ENCODE measurements around the gene MIOX. TPM values are rescaled to one million over a fixed set of nuclear protein-coding genes. Genes with fewer than 3 reads are reported as not detected.

Gene MIOX
- total RNA-seq, 1 experiment from 2014 or later: 0.39 TPM

GRCh38 chr22:50503475-50504145 lies 17.0 kb downstream of the MIOX start:
- 0 out of 4 replicates have a peak, but pooled peaks cover 0 to 8% of the 10 kb centered on the region in 2 experiments for H3K36me3 ChIP-seq (ENCODE audit: control insufficient read depth in 1 of 2, insufficient read depth in 2 of 2, low read length in 2 of 2)
- no peaks in the 10 kb centered on the region for H3K9me2 ChIP-seq (ENCODE audit: insufficient read depth)
- no peaks in the 10 kb centered on the region for H4K20me1 ChIP-seq (ENCODE audit: insufficient read depth)
- no TSS peak for BruUV-seq (replicated peaks)
- ChIA-PET RAD21 (ENCODE audit: low non-redundant PET in 1 of 2, low total read pairs in 2 of 2, uncharacterized antibody in 2 of 2, unreplicated experiment in 2 of 2) (no interaction called here), POLR2A (no interaction called here), CTCF (interaction anchor here (0.6 kb wide), 1 partner anchor 78 kb away, joined by 3 read pairs; no protein-coding TSS in a partner anchor)
- H3K27me3 ChIP-seq (ENCODE audit: insufficient read depth, low read length): no peaks in the 10 kb centered on the region
- H3K4me3 ChIP-seq (replicated peaks in 1 of 2; ENCODE audit: low read depth in 1 of 2, low read length in 2 of 2): no peak overlapping the region
- intact Hi-C loops (cut with micrococcal nuclease): no loop called here
- no peak overlapping the region for H3K9ac ChIP-seq (ENCODE audit: low read length)
- DNase-seq (ENCODE audit: low read depth, low spot score) (no peak), ATAC-seq (no peak)
- H2AFZ ChIP-seq (ENCODE audit: low read depth, low read length, poor library complexity, severe bottlenecking): no peak overlapping the region
- TF ChIP-seq, protein P1, sequence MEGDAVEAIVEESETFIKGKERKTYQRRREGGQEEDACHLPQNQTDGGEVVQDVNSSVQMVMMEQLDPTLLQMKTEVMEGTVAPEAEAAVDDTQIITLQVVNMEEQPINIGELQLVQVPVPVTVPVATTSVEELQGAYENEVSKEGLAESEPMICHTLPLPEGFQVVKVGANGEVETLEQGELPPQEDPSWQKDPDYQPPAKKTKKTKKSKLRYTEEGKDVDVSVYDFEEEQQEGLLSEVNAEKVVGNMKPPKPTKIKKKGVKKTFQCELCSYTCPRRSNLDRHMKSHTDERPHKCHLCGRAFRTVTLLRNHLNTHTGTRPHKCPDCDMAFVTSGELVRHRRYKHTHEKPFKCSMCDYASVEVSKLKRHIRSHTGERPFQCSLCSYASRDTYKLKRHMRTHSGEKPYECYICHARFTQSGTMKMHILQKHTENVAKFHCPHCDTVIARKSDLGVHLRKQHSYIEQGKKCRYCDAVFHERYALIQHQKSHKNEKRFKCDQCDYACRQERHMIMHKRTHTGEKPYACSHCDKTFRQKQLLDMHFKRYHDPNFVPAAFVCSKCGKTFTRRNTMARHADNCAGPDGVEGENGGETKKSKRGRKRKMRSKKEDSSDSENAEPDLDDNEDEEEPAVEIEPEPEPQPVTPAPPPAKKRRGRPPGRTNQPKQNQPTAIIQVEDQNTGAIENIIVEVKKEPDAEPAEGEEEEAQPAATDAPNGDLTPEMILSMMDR (IDR thresholded peaks at IDR 0.05 in 2 of 3, conservative IDR thresholded peaks at IDR 0.05 in 1 of 3; ENCODE audit: borderline replicate concordance in 1 of 3, insufficient read depth in 1 of 3, low read depth in 2 of 3, low read length in 2 of 3): 0 out of 6 replicates have a peak, but pooled peaks of 1 of the 3 experiments have one; percentile 10
- TF ChIP-seq SRF (IDR thresholded peaks at IDR 0.05; ENCODE audit: low read depth): no peak
- no peak overlapping the region for H3K27ac ChIP-seq (ENCODE audit: low read depth, low read length)
- H3K79me2 ChIP-seq (ENCODE audit: insufficient read depth, low read length): peaks cover 23% of the 10 kb centered on the region
- H3K4me2 ChIP-seq (ENCODE audit: low read length): no peak overlapping the region
- peaks cover 2 to 11% of the 10 kb centered on the region in 2 experiments; a peak in 3 of 4 replicates for H3K4me1 ChIP-seq (ENCODE audit: control insufficient read depth in 1 of 2, insufficient read depth in 2 of 2, low read length in 2 of 2)
- no peaks in the 10 kb centered on the region for H3K9me3 ChIP-seq (ENCODE audit: control insufficient read depth in 1 of 2, insufficient read depth in 1 of 2, low read depth in 1 of 2, low read length in 2 of 2)

DNA sequence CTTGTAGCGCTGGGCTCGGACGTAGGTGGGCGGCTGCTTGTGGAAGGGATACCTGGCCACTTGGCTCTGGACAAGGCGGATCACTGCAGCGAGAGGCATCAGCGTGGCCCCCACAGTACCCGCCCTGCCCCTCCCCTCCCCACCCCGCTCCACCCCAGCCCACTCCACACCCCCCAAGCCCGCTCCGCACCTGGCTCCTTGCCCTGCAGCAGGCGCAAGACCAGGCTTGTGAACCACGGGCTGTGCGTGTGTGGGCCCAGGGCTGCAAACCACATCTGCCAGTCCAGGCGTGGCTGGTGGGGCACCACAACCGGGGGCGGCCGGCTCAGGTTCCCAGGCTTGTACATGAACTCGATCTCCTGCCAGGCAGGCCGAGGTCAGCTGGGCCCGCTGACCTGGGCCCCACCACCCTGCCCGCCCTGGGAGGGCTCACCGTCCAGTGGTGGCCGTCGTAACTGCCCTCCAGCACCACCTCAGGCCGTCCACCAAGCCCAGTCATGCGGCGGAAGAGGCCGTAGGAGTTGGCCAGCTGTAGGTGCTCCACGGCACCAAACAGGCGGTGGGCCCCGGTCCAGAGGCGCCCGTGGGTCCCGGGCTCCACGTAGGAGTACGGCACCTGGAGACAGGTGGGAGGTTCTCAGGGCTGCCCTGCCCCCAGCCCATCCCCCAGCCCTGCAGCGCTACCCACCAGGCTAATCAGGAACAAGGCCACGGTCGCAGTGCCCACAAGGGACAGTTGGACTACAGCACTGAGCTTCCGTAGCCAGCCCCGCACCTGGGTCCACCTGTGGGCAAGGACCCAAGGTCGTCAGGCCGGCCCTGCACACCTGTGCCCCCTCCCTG lies 17.9 kb downstream of the MIOX start:
- intact Hi-C loops (cut with micrococcal nuclease): no loop called here
- Histone ChIP-seq H3K9ac (ENCODE audit: low read length) (no peak overlapping the region), H3K4me1 (ENCODE audit: control insufficient read depth in 1 of 2, insufficient read depth in 2 of 2, low read length in 2 of 2) (peaks cover 8 to 17% of the 10 kb centered on the region in 2 experiments), H3K4me2 (ENCODE audit: low read length) (no peak overlapping the region), H2AFZ (ENCODE audit: low read depth, low read length, poor library complexity, severe bottlenecking) (no peak overlapping the region), H3K9me3 (ENCODE audit: control insufficient read depth in 1 of 2, insufficient read depth in 1 of 2, low read depth in 1 of 2, low read length in 2 of 2) (no peaks in the 10 kb centered on the region), H3K9me2 (ENCODE audit: insufficient read depth) (no peaks in the 10 kb centered on the region), H3K4me3 (replicated peaks in 1 of 2; ENCODE audit: low read depth in 1 of 2, low read length in 2 of 2) (no peak overlapping the region), H3K79me2 (ENCODE audit: insufficient read depth, low read length) (peaks cover 32% of the 10 kb centered on the region), H3K27me3 (ENCODE audit: insufficient read depth, low read length) (no peaks in the 10 kb centered on the region), H3K27ac (ENCODE audit: low read depth, low read length) (no peak overlapping the region; the same call in 1 of the 2 replicates), H3K36me3 (ENCODE audit: control insufficient read depth in 1 of 2, insufficient read depth in 2 of 2, low read length in 2 of 2) (peaks cover 0 to 8% of the 10 kb centered on the region in 2 experiments; a peak in 1 of 4 replicates), H4K20me1 (ENCODE audit: insufficient read depth) (no peaks in the 10 kb centered on the region)
- no peak for TF ChIP-seq SRF (IDR thresholded peaks at IDR 0.05; ENCODE audit: low read depth)
- no TSS peak for BruUV-seq (replicated peaks)
- ChIA-PET CTCF (no interaction called here), POLR2A (no interaction called here), RAD21 (ENCODE audit: low non-redundant PET in 1 of 2, low total read pairs in 2 of 2, uncharacterized antibody in 2 of 2, unreplicated experiment in 2 of 2) (no interaction called here)
- DNase-seq (ENCODE audit: low read depth, low spot score): no peak
- no peak for ATAC-seq
